B cell (primary cell): Measurements from ENCODE around the gene CEP55. TPM values are rescaled to one million over a fixed set of nuclear protein-coding genes. Genes with fewer than 3 reads are reported as not detected.

Experiments used
- ATAC-seq: fragments of 200-7000 bp; cut with Tn5 transposase; one replicate; pipeline ENCODE4 v1.10.0; 2021; ENCODE audit warnings: low read depth, mild to moderate bottlenecking, moderate number of reproducible peaks, moderate library complexity
- CTCF ChIA-PET: fragments of 350-600 bp; sonication (Branson Sonifier 250); formaldehyde crosslinking; loops from one replicate; lab custom pipeline; 2021; ENCODE audit warnings: antibody characterized with exemption, inconsistent platforms; lab: Charles Lee
- POLR2A ChIA-PET: fragments of 350-600 bp; sonication (Branson Sonifier 250); formaldehyde crosslinking; loops from one replicate; lab custom pipeline; 2021; ENCODE audit warnings: antibody characterized with exemption; lab: Charles Lee
- DNase-seq: peaks from one replicate; pipeline ENCODE4 v3.0.0; 2013
- H2AFZ ChIP-seq: 2 replicates; pipeline ENCODE4 v1.6.1; 2012; ENCODE audit warnings: mild to moderate bottlenecking, low read depth, low read length; ENCODE audit not compliant: insufficient read depth, poor library complexity, severe bottlenecking
- H3K27ac ChIP-seq, 2 donors: 1 replicate in 1 of 2; 2 replicates in 1 of 2; pipeline ENCODE4 v1.5.1; 2012 to 2013; ENCODE audit warnings: low read length in 2 of 2, mild to moderate bottlenecking in 2 of 2, moderate library complexity in 1 of 2
- H3K27me3 ChIP-seq, 4 experiments: fragments of 200-600 bp in 1 of 4; sonication (generic) in 1 of 4; replicated peaks in 1 of 4; 1 replicate in 2 of 4; 2 replicates in 2 of 4; pipeline versions ENCODE4 v1.6.1 to v1.7.0; 2013 to 2016; ENCODE audit warnings: low read length in 3 of 4, mild to moderate bottlenecking in 2 of 4, mixed read lengths in 1 of 4, moderate library complexity in 1 of 4; ENCODE audit not compliant: insufficient read depth in 4 of 4, control insufficient read depth in 3 of 4; ENCODE audit errors: control extremely low read depth in 1 of 4
- H3K36me3 ChIP-seq, 2 experiments: replicated peaks in 1 of 2; 1 replicate in 1 of 2; 2 replicates in 1 of 2; pipeline versions ENCODE4 v1.6.1 to v1.7.1; 2013; ENCODE audit warnings: low read length in 1 of 2; ENCODE audit not compliant: insufficient read depth in 2 of 2, control insufficient read depth in 1 of 2; ENCODE audit errors: control extremely low read depth in 1 of 2, extremely low read depth in 1 of 2
- H3K4me1 ChIP-seq, 2 donors: fragments of 200-600 bp in 1 of 2; sonication (generic) in 1 of 2; 1 replicate in 1 of 2; 2 replicates in 1 of 2; pipeline versions ENCODE4 v1.5.1 to v1.6.1; 2013 to 2017; ENCODE audit warnings: low read length in 2 of 2; ENCODE audit not compliant: control insufficient read depth in 2 of 2, insufficient read depth in 2 of 2
- H3K4me2 ChIP-seq: replicated peaks from 2 replicates; pipeline ENCODE3; 2012; ENCODE audit warnings: mild to moderate bottlenecking, low read depth, low read length; ENCODE audit not compliant: poor library complexity, severe bottlenecking
- H3K4me3 ChIP-seq, 5 experiments: fragments of 200-600 bp in 1 of 5; sonication (generic) in 1 of 5; 1 replicate in 3 of 5; 2 replicates in 2 of 5; pipeline versions ENCODE4 v1.5.1 to v1.7.0; 2011 to 2016; ENCODE audit warnings: low read length in 4 of 5, mild to moderate bottlenecking in 4 of 5, low read depth in 2 of 5, control low read depth in 1 of 5, moderate library complexity in 1 of 5; ENCODE audit not compliant: insufficient read depth in 1 of 5; ENCODE audit errors: control extremely low read depth in 1 of 5, extremely low read depth in 1 of 5
- H3K79me2 ChIP-seq: fragments of 200-600 bp; sonication (generic); one replicate; pipeline ENCODE4 v1.6.0; 2016; ENCODE audit warnings: low read length; ENCODE audit not compliant: control insufficient read depth, insufficient read depth
- H3K9ac ChIP-seq: fragments of 200-600 bp; sonication (generic); 2 replicates; pipeline ENCODE4 v1.6.1; 2017; ENCODE audit warnings: mild to moderate bottlenecking, low read length, moderate library complexity
- H3K9me3 ChIP-seq, 3 donors: one replicate each; pipeline versions ENCODE4 v1.6.1 to v1.7.1; 2013; ENCODE audit warnings: low read length in 2 of 3; ENCODE audit not compliant: control insufficient read depth in 2 of 3, insufficient read depth in 1 of 3; ENCODE audit errors: control extremely low read depth in 1 of 3
- H4K20me1 ChIP-seq: 2 replicates; pipeline ENCODE4 v1.6.0; 2012; ENCODE audit warnings: mild to moderate bottlenecking, low read length; ENCODE audit not compliant: insufficient read depth, control insufficient read depth, poor library complexity, severe bottlenecking
- H3K27ac Mint-ChIP-seq: one replicate; pipeline ENCODE4 v1.8.0; 2021; ENCODE audit warnings: mixed read lengths
- H3K27me3 Mint-ChIP-seq: one replicate; pipeline ENCODE4 v1.8.0; 2021; ENCODE audit warnings: mixed read lengths
- H3K4me1 Mint-ChIP-seq: one replicate; pipeline ENCODE4 v1.8.0; 2021; ENCODE audit warnings: mixed read lengths
- H3K4me3 Mint-ChIP-seq: one replicate; pipeline ENCODE4 v1.8.0; 2021; ENCODE audit warnings: mixed read lengths
- H3K9me3 Mint-ChIP-seq: one replicate; pipeline ENCODE4 v1.8.0; 2022; ENCODE audit warnings: mixed read lengths; ENCODE audit not compliant: insufficient read depth
- EZH2 ChIP-seq: IDR thresholded peaks from 2 replicates; pipeline ENCODE4 v1.6.1; 2012; ENCODE audit warnings: borderline replicate concordance, low read depth, mild to moderate bottlenecking, moderate library complexity, low read length; ENCODE audit not compliant: insufficient read depth, poor library complexity, severe bottlenecking
- WGBS: methylation state at CpG from one replicate; pipeline ENCODE4 v1.1.5; 2013; ENCODE audit warnings: missing lambda C conversion rate; ENCODE audit not compliant: insufficient coverage; 5-methylcytosine and 5-hydroxymethylcytosine counted together
- intact Hi-C: fragments of 100-400 bp; cut with micrococcal nuclease; formaldehyde crosslinking; loops from one replicate; pipeline ENCODE4 v1.10.0; 2022
- polyA plus RNA-seq: library from polyadenylated mRNA; depleted of rRNA; stranded (reverse); fragments of >200 nt; gene quantifications from 2 replicates; pipeline ENCODE4 v1.2.3, GENCODE V29; 2012
- total RNA-seq, 2 donors: library from RNA; stranded (reverse); fragments of 120-200 nt in 1 of 2; gene quantifications; 1 replicate in 1 of 2; 2 replicates in 1 of 2; pipeline versions ENCODE4 v1.2.3 to v1.2.4, GENCODE V29; 2013 to 2022
- TF ChIP-seq, protein P1 (sequence below): fragments of 200-600 bp; IDR thresholded peaks from one replicate; pipeline ENCODE4 v1.8.0; 2022; ENCODE audit warnings: antibody characterized with exemption, mild to moderate bottlenecking

The CEP55 gene
- total and polyA plus RNA-seq, 2 donors (not counting 1 experiment from before 2014, with no cell fraction given): 0.12 to 0.27 TPM

DNA sequence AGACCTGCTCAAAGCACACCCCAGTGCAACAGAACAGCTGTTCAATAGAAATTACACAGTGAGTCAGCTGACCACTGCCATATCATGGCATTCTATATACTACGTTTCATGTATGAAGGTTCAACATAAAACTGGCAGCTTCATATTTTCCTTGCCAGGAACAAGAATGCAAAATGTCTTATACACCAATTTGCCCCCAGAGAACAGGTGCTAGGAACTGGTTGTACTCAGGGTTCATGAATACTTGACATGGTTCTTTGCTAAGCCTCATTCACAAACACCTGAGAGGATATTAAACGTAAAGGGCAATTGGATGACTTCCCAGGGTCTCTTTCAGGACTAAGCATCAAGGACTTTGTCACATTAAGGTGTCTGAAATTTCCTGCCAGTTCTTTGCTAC is 21.2 kb upstream of the CEP55 start:
- no peaks in the 10 kb centered on the region for H3K9me3 Mint-ChIP-seq
- H3K4me2 ChIP-seq: no peak overlapping the region

DNA sequence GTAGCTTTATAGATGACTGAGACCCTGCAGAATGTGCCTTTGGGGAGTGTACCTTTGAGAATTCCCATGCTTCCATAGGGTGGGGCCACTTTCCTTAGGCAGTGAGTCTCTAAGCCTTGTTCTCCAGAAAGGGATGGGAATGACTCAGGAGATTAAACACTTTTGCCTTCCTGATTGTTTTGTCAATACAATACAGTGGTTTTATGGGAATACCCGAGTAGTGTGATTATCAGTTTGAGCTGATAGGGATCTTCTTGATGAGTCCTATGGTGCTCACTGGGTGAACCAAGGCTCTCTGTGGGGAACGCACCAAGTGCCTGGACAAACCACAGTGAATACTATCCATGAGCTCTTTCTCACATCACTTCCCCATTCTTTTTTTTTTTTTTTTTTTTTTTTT is 20.5 kb upstream of the CEP55 start:
- Mint-ChIP-seq H3K4me3 (no peak overlapping the region), H3K9me3 (no peaks in the 10 kb centered on the region), H3K27ac (no peak overlapping the region), H3K4me1 (no peaks in the 10 kb centered on the region), H3K27me3 (no peaks in the 10 kb centered on the region)
- no peaks in the 10 kb centered on the region for H3K9me3 ChIP-seq
- H4K20me1 ChIP-seq: no peaks in the 10 kb centered on the region
- intact Hi-C loops: no loop called here
- ATAC-seq (no peak), DNase-seq (no peak)
- no CpG with 5 or more reads among the region's 2 CpGs for WGBS
- no peak overlapping the region for H3K9ac ChIP-seq
- ChIA-PET POLR2A (no interaction called here), CTCF (interaction anchor here (0.6 to 11.3 kb wide), 3 partner anchors 24 to 98 kb away, joined by 3 to 342 read pairs (median 4); no protein-coding TSS in a partner anchor)
- H3K79me2 ChIP-seq: no peaks in the 10 kb centered on the region
- H3K4me3 ChIP-seq: no peak overlapping the region
- peaks cover 0 to 2% (median 0%) of the 10 kb centered on the region in 4 experiments for H3K27me3 ChIP-seq
- H3K36me3 ChIP-seq: no peaks in the 10 kb centered on the region
- H3K4me1 ChIP-seq: no peaks in the 10 kb centered on the region
- no peak overlapping the region for H3K27ac ChIP-seq
- H2AFZ ChIP-seq: no peak overlapping the region
- TF ChIP-seq EZH2: no peak
- TF ChIP-seq, protein P1, sequence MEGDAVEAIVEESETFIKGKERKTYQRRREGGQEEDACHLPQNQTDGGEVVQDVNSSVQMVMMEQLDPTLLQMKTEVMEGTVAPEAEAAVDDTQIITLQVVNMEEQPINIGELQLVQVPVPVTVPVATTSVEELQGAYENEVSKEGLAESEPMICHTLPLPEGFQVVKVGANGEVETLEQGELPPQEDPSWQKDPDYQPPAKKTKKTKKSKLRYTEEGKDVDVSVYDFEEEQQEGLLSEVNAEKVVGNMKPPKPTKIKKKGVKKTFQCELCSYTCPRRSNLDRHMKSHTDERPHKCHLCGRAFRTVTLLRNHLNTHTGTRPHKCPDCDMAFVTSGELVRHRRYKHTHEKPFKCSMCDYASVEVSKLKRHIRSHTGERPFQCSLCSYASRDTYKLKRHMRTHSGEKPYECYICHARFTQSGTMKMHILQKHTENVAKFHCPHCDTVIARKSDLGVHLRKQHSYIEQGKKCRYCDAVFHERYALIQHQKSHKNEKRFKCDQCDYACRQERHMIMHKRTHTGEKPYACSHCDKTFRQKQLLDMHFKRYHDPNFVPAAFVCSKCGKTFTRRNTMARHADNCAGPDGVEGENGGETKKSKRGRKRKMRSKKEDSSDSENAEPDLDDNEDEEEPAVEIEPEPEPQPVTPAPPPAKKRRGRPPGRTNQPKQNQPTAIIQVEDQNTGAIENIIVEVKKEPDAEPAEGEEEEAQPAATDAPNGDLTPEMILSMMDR: no peak
- no peak overlapping the region for H3K4me2 ChIP-seq

More for the DNA sequence above, 21.2 kb upstream of the CEP55 start:
- Histone ChIP-seq H3K9me3 (no peaks in the 10 kb centered on the region), H4K20me1 (no peaks in the 10 kb centered on the region), H3K9ac (no peak overlapping the region), H3K79me2 (no peaks in the 10 kb centered on the region), H3K27ac (no peak overlapping the region), H3K27me3 (no peaks in the 10 kb centered on the region), H3K4me3 (no peak overlapping the region), H2AFZ (no peak overlapping the region), H3K4me1 (no peaks in the 10 kb centered on the region), H3K36me3 (no peaks in the 10 kb centered on the region)
- ChIA-PET CTCF (interaction anchor here (0.5 to 11.3 kb wide), 3 partner anchors 30 to 97 kb away, joined by 3 to 342 read pairs (median 3); no protein-coding TSS in a partner anchor), POLR2A (no interaction called here)
- Mint-ChIP-seq H3K4me1 (no peaks in the 10 kb centered on the region), H3K27ac (no peak overlapping the region), H3K27me3 (no peaks in the 10 kb centered on the region), H3K4me3 (no peak overlapping the region)
- ATAC-seq (no peak), DNase-seq (no peak)
- no peak for TF ChIP-seq EZH2
- TF ChIP-seq, protein P1: no peak
- intact Hi-C loops: no loop called here
- no CpG with 5 or more reads among the region's 2 CpGs for WGBS
